Hematopoietic multipotent progenitor cell treated with erythropoietin and hydrocortisone succinate and interleukin-3 and kit ligand, for 15 days (in vitro differentiated cells): Measurements from ENCODE around the gene HRH2.
"Not testable (repeated sequence)": the region's sequence is repeated elsewhere in the genome, so short reads cannot be mapped to it uniquely, and the experiment has no call there.

ENCODE experiments used
- DNase-seq: peaks from one replicate; pipeline ENCODE4 v3.0.0-alpha.2; 2015; ENCODE audit warnings: low spot score

HRH2 gene

DNA sequence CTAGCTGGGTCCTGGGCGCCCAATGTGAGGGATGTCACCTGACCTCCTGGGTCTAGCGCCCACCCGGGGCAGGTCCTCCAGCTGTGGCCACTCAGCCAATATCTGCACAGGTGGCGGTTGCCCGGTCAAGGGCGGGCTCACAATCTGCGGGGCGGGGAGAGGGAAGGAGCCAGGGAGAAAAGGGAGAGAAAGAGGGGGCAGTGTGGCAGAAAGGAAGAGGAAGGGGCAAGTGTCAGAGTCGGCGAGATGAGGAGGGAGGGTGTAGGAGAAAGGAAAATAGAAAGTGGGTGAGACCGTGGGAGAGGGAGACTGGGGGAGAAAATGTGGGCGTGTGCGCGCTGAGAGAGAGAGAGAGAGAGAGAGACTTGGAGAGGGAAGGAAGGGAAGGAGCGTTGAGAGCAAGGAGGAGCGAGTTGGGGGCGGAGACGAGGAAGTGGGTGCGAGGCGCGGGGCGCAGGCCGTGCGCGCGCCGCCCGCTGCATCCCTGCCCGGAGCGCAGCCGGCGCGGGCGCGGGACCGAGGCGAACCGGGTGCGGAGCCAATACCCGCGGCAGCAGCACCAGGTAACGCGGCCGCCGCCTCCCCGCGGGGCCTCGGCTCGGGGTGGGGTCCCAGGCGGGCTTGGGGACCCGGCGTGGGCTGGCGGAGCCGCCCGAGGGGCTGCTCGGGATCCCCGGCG, at the start of gene HRH2:
Gene HRH2, plus strand, starts transcription at position 479 of the 679 bp plus-strand sequence. CDS start 25,163 bp downstream, outside the sequence.
- no peak for DNase-seq

GRCh38 chr5:175609526-175609925, 48.3 kb upstream of the HRH2 start:
- no peak for DNase-seq

DNA sequence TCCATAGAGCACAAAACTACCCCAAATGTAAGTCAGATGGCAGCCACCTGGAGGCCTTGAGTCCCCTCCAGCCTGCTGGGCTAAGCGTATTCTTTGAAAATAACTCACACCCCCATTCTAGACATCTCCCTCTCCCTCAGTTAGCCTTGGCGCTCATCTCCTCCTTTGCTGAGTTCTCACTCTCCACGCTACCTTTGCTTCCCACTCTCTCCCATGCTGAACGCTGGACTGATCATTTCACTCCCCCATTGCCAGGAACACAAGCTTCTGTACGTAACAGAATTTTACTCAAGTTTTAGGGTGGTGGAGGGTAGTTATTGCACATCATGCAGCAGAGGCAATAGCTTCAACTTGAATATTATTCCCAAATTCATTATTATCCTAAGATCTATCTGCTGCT, 47.5 kb upstream of the HRH2 start:
- no peak for DNase-seq

DNA sequence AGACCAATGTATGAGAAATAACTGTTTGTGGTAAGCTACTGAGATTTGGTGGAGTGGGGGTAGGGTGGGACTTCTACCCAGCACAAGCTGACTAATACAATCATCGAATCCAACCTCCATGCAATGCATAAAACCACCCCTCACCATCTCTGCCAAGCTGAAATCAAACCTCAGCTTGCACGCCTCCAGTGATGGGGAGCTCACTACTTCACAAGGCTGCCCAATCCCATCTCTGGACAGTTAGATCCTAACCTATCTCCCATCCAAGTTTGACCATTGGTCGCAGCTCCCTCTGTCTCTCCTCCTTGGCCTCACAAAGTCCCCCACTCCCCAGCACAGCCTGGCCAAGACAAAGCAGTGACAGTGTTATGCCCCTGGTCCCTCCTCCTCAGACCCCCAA, 47.0 kb upstream of the HRH2 start:
- no peak for DNase-seq

GRCh38 chr5:175614223-175614815, 43.6 kb upstream of the HRH2 start:
- no peak for DNase-seq

DNA sequence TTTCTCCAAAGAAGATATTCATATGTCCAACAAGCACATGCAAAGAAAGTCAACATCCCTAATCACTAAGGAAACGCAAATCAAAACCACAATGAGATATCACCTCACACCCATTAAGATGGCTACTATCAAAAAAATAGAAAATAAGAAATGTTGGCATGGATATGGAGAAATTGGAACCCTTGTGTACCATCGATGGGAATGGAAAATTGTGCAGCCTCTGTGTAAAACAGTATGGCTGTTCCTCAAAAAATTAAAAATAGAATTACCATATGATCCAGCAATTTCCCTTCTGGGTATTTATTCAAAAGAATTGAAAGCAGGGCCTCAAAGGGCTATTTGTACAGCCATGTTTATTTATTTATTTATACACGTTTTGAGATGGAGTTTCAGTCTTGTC, 43.0 kb upstream of the HRH2 start:
- DNase-seq: no peak

- DNase-seq: no peak
These were observed 41.8 kb upstream of the HRH2 start for GRCh38 chr5:175616083-175616482.

DNA sequence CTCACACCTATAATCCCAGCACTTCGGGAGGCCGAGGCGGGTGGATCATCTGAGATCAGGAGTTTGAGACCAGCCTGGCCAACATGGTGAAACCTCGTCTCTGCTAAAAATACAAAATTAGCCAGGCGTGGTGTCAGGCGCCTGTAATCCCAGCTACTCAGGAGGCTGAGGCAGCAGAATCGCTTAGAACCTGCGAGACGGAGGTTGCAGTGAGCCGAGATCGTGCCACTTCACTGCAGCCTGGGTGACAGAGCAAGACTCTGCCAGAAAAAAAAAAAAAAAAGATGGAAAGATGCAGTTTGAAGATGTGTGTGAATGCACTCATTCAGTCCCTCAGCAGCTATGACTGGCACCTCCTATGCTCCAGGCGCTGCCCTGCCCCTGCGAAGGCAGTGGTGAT, 41.3 kb upstream of the HRH2 start:
- not testable (repeated sequence) for DNase-seq

GRCh38 chr5:175617447-175617846, 40.4 kb upstream of the HRH2 start:
- no peak for DNase-seq

- DNase-seq: no peak
These were observed 37.3 kb upstream of the HRH2 start for GRCh38 chr5:175620527-175620926.

DNA sequence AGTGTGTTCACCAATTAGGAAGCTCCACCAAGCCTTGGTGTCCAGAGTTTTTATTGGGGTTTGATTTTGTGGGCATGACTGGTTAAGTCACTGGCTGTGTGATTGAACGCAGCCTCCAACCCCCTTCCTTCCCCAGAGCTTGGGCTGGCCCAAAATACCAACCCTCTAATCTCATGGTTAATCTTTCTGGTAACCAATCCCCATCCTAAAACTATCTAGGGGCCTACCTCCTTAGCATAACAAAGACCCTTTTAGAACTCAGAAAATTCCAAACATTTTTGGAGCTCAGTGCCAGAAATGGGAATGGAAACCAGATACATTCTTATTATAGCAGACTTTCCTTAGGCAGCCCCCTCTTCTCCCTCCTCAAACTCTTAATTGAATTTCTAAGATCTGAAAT, 35.9 kb upstream of the HRH2 start:
- no peak for DNase-seq

DNA sequence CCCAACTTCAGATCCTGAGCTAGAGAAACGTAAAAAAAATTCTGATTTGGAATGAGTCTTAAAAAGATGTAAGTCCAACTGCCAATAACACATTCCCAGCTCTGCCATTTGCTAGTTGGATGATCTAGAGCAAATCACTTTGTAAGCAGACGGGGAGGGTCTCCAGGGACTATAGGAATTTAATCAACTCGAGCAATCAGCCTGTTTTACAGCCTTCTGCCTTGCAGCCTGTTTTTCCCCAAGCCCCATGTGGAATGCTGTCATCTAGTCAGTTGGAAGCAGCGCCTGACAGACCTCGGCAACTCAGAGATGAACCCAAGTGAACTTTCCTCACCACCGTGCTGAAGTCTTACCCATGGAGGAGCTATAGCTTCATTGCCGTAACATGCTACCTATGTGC, 34.8 kb upstream of the HRH2 start:
- DNase-seq: no peak

GRCh38 chr5:175624316-175624715, 33.6 kb upstream of the HRH2 start:
- no peak for DNase-seq

DNA sequence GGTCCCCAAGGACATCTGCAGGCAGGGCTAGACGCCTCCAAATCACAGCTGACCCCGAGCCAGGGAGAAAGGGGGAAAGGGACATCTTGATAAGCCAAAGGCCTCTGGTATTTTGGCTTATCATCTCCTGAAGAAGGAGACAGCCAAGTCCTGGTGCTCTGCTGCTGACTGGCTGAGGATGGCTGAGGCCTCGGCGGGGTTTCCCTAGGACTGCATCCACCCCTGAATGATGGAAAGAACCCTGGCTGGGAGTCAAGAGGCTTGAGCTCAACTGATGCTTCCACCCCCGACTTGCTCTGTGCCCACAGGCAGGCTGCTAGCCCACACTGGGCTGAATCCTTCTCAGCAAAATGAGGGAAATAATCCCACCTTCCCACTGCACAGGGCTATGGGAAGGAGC, 30.9 kb upstream of the HRH2 start:
- no peak for DNase-seq

- no peak for DNase-seq
These were observed 30.1 kb upstream of the HRH2 start for GRCh38 chr5:175627739-175628138.

DNA sequence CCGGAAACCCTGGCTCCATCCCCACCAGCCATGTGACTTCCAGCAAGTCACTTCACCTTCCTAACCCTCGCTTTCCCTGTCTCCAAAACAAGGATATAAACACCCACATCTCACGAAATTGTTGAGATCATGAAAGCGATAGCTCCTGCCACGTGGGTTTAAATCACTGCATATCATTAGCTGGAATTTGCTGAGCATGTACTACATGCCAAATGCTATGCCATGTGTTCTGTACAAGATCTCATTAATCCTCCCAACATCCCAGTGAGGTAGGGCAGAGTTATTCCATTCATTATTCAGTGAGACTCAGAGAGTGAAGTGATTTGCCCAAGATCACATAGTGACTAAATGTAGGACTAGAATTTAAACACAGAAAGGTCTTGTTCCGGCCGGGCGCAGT, 29.2 kb upstream of the HRH2 start:
- no peak for DNase-seq

DNA sequence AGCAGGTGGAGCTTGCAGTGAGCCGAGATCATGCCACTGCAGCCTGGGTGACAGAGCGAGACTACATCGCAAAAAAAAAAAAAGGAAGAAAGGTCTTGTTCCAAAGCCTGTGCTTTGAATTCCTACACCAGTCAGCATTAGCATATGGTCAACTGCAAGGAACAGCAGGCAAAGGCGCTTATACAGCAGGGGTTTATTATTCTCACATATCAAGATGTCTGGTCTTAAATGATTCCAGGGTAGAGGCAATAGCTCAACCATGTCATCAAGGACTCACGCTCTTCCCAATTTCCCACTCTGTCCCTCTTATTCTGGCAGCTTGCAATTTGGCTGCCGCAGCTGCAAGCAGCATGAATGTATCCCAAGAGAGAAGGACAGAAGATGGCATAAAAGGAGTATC, 28.6 kb upstream of the HRH2 start:
- no peak for DNase-seq

DNA sequence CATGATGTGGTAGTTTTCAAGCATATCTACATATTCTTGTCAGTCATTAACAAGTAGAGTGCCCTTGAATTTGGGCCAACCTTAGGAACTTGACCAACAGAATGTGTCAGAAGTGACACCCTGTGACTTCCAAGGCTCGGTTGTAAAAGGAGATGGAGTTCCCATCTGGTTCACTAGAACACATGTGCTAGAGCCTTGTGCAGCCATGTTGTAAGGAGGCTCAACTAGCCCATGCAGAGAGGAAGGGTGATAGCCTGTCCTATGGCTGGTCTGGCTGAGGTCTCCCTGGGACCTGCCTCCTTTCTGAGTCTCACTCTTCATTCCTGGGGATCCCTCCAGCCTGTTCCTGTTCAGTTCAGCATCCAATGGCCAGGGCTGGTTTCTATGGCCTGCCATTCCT, 28.1 kb upstream of the HRH2 start:
- no peak for DNase-seq

DNA sequence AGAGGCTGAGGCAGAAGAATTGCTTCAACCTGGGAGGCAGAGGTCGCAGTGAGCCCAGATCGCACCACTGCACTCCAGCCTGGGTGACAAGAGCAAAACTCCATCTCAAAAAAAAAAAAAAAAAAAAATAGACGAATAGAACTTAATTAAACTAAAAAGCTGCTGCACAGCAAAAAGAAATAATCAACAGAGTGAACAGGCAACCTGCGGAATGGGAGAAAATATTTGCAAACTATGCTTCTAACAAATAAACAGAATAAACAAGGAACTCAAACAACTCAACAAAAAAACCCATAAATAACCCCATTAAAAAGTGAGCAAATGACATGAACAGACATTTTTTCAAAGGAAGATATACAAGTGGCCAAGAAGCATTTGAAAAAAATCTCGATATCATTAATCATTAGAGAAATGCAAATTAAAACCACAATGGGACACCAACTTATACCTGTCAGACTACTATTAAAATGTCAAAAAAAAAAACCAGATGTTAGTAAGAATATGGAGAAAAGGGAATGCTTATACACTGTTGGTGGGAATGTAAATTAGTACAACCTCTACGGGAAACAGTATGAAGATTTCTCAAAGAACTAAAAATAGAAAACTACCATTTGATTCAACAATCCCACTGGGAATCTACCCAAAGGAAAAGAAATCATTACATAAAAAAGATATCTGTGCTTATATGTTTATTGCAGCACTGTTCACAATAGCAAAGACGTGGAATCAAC, 21.9 kb upstream of the HRH2 start:
- no peak for DNase-seq

- DNase-seq: no peak
These were observed 19.6 kb upstream of the HRH2 start for GRCh38 chr5:175638305-175638704.

GRCh38 chr5:175640106-175640775, 17.6 kb upstream of the HRH2 start:
- DNase-seq: no peak

DNA sequence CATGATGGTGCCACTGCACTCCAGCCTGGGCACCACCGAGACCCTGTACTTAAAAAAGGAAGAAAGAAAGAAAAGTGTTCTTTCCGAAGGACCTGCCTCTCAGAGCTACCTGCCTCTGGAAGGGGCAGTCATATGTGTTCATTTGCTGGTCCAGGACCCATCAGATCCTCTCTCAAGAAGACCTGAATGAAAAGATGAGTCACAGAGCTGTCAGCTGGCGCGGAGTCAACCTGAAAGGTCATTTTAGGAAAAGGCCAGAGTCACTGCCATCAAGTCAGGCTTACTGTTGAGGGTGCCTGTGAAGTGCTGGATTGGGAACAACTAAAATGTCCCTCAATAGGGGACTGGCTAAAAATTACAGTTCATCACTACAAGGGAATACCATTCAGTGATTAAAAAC, 14.9 kb upstream of the HRH2 start:
- no peak for DNase-seq

DNA sequence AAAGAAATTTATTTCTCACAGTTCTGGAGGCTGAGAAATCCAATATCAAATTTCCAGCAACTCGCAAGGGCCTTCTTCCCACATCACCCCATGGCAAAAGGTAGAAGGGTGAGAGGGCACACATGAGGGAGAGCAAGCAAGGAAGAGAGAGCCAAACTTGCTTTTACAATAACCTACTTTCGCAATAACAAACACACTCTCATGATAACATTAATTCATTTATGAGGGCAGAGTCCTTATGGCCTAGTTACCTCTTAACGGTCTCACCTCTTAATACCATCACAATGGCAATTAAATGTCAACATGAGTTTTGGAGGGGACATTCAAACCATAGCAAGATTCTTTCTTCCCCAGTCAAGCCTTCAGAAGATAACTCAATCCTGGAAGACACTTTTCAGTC, 11.6 kb upstream of the HRH2 start:
- no peak for DNase-seq
